Measurements from ENCODE around the gene FXR2.
A peak's percentile ranks its signal among the peaks of the same experiment; 100 is the strongest.

The FXR2 gene

GRCh38 chr17:7548585-7549400 is 65.9 kb downstream of the FXR2 start, which contains the start of gene TNFSF12:
Gene TNFSF12, plus strand, starts transcription at chr17:7549058. Its CDS starts 96 bp downstream, at chr17:7549154.
- DNase-seq (ENCODE audit: low spot score), result peak; percentile 67

GRCh38 chr17:7544911-7545310 is 69.8 kb downstream of the FXR2 start:
- DNase-seq (ENCODE audit: low spot score), result no peak
